ENCODE measurements around the gene RPP25L. TPM values are rescaled to one million over a fixed set of nuclear protein-coding genes. Genes with fewer than 3 reads are reported as not detected.

The RPP25L gene
- total RNA-seq, 4 donors from 2014 or later: 28.9 to 83.5 (median 54.8) TPM

GRCh38 chr9:34635556-34635955 is 23.7 kb upstream of the RPP25L start:
- TF ChIP-seq, protein P1, sequence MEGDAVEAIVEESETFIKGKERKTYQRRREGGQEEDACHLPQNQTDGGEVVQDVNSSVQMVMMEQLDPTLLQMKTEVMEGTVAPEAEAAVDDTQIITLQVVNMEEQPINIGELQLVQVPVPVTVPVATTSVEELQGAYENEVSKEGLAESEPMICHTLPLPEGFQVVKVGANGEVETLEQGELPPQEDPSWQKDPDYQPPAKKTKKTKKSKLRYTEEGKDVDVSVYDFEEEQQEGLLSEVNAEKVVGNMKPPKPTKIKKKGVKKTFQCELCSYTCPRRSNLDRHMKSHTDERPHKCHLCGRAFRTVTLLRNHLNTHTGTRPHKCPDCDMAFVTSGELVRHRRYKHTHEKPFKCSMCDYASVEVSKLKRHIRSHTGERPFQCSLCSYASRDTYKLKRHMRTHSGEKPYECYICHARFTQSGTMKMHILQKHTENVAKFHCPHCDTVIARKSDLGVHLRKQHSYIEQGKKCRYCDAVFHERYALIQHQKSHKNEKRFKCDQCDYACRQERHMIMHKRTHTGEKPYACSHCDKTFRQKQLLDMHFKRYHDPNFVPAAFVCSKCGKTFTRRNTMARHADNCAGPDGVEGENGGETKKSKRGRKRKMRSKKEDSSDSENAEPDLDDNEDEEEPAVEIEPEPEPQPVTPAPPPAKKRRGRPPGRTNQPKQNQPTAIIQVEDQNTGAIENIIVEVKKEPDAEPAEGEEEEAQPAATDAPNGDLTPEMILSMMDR (IDR thresholded peaks at IDR 0.05): no peak
- no peak for TF ChIP-seq POLR2A (IDR thresholded peaks at IDR 0.05)
- H3K4me1 ChIP-seq: peaks cover 0 to 26% (median 10%) of the 10 kb centered on the region in 4 donors

DNA sequence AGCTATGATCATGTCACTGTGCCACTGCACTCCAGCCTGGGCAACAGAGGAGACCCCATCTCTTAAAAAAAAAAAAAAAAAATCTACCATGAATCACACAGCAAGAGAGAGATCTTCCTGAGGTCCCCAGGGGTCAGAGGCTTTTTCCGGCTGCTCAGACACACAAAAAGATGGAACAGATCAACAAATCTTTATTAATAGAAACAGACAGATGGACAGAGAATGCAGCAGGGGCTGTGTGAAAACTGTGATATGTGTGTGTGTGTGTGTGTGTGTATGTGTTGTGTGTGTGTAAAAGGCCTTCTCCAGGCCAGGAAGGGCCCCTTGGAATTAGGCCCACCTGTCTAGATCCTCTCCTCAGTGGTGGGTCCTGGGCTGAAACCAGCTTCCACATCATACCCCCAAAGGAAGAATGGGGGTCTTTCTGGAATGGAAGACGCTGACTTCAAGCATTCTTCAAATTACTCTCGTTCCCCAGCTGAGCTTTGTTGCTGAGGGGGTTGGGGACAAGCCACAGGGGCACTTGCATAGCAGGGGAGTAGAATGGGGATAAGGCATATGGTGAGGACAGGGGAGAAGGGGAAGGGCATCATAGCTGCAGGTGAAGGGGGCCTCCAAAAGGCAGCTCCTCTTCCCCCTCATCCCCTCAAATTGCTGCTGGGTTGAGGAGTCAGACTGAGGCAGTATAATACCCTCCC is 22.8 kb upstream of the RPP25L start:
- Histone ChIP-seq H3K27ac (no peak overlapping the region), H3K4me3 (no peak overlapping the region), H3K27me3 (peaks cover 0 to 2% of the 10 kb centered on the region in 2 donors), H3K9me3 (no peaks in the 10 kb centered on the region), H3K36me3 (peaks cover 0 to 10% (median 0%) of the 10 kb centered on the region in 3 donors), H3K4me1 (peaks cover 0 to 26% (median 10%) of the 10 kb centered on the region in 4 donors)
- no peak for DNase-seq
- TF ChIP-seq, protein P1 (IDR thresholded peaks at IDR 0.05): no peak
- no peak for TF ChIP-seq POLR2A (IDR thresholded peaks at IDR 0.05)

More at GRCh38 chr9:34635556-34635955, 23.7 kb upstream of the RPP25L start:
- H3K27ac ChIP-seq: no peak overlapping the region
- H3K36me3 ChIP-seq: peaks cover 0 to 10% (median 0%) of the 10 kb centered on the region in 3 donors
- no peak overlapping the region for H3K4me3 ChIP-seq
- H3K27me3 ChIP-seq: no peaks in the 10 kb centered on the region
- no peak for DNase-seq
- H3K9me3 ChIP-seq: no peaks in the 10 kb centered on the region

DNA sequence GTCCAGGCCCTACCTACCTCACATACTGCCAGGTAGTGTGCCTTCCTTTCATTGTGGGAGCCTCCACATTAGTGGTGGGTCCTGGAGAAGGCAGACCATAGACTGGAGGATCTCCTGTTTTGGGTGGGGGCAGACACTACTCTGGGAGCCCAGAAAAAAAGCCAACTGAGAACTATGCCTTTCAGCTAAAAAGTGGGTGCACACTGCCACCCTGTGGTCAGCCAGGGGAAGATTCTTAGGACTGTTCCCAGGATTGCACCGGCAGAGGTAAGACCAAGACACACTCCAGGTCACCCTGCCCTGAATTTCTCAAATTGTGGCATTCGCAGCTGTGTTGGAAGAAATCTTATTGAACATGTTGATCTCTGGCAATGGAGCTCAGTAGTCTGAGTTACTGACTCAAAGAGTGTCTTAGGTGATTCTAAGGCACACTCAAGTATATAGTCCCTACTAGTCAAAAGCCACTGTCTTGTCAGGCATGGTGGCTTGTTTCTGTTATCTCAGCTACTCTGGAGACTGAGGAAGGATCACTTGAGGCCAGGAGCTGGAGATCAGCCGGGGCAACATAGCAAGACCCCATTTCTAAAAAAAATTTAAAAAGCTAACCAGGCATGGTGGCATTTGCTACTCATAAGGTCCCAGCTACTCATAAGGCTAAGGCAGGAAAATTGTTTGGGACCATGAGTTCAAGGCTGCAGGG is 22.1 kb upstream of the RPP25L start:
- TF ChIP-seq POLR2A (IDR thresholded peaks at IDR 0.05): no peak
- TF ChIP-seq, protein P1 (IDR thresholded peaks at IDR 0.05): peak; percentile 70 to 87 (median 78)
- no peaks in the 10 kb centered on the region for H3K9me3 ChIP-seq
- peak; percentile 54 to 83 (median 79) for DNase-seq
- no peak overlapping the region for H3K4me3 ChIP-seq
- peaks cover 0 to 9% of the 10 kb centered on the region in 2 donors for H3K27me3 ChIP-seq
- no peak overlapping the region for H3K27ac ChIP-seq
- H3K36me3 ChIP-seq: peaks cover 0 to 10% (median 0%) of the 10 kb centered on the region in 3 donors
- peaks cover 0 to 32% (median 13%) of the 10 kb centered on the region in 4 donors for H3K4me1 ChIP-seq

DNA sequence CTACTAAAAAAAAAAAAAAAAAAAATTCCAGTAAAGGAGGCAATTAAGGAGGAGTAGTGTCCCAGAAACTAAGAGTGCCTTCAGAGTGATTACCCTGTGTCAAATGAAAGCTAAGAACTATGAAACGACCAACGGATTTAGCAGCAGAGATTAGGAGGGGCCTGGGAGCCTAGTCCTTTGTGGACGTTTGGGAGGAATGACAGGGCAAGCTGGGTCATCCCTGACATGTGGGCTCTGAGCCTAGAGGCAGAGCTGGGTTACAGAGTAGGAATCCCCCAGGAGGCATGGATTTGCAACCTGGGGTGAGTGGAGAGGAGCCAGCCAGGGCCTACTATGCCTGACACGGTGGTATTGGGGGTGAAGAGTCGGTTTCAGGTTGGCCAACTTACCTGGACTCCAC is 21.3 kb upstream of the RPP25L start:
- H3K27me3 ChIP-seq: peaks cover 0 to 15% of the 10 kb centered on the region in 2 donors
- no peak for DNase-seq
- peaks cover 0 to 10% (median 0%) of the 10 kb centered on the region in 3 donors for H3K36me3 ChIP-seq
- no peaks in the 10 kb centered on the region for H3K9me3 ChIP-seq
- H3K4me1 ChIP-seq: peaks cover 0 to 34% (median 17%) of the 10 kb centered on the region in 4 donors
- H3K27ac ChIP-seq: no peak overlapping the region
- no peak for TF ChIP-seq POLR2A (IDR thresholded peaks at IDR 0.05)
- TF ChIP-seq, protein P1 (IDR thresholded peaks at IDR 0.05): no peak
- H3K4me3 ChIP-seq: no peak overlapping the region

- H3K27me3 ChIP-seq: peaks cover 0 to 41% of the 10 kb centered on the region in 2 donors
- no peaks in the 10 kb centered on the region for H3K9me3 ChIP-seq
Observed at GRCh38 chr9:34630402-34631154, 18.7 kb upstream of the RPP25L start.

More at GRCh38 chr9:34630402-34631154, 18.7 kb upstream of the RPP25L start:
- H3K36me3 ChIP-seq: peaks cover 0 to 10% (median 0%) of the 10 kb centered on the region in 3 donors
- H3K27ac ChIP-seq: no peak overlapping the region
- DNase-seq: no peak
- H3K4me1 ChIP-seq: peaks cover 0 to 20% (median 7%) of the 10 kb centered on the region in 4 donors
- H3K4me3 ChIP-seq: no peak overlapping the region
- TF ChIP-seq, protein P1 (IDR thresholded peaks at IDR 0.05): no peak
- no peak for TF ChIP-seq POLR2A (IDR thresholded peaks at IDR 0.05)
